ENCODE measurements around the gene NELFB. TPM values are rescaled to one million over a fixed set of nuclear protein-coding genes. Genes with fewer than 3 reads are reported as not detected.

The NELFB gene
- total and polyA plus RNA-seq, 2 experiments from 2014 or later, result 73.3 to 78.2 TPM

GRCh38 chr9:137271696-137272076 lies 16.6 kb downstream of the NELFB start:
- DNase-seq (ENCODE audit: low read depth in 1 of 2, low spot score in 1 of 2), result no peak
- H3K4me3 ChIP-seq, result no peak overlapping the region
- no peaks in the 10 kb centered on the region for H3K9me3 ChIP-seq (ENCODE audit: low read depth)
- no peaks in the 10 kb centered on the region for H3K27me3 ChIP-seq
- peaks cover 11% of the 10 kb centered on the region for H3K4me1 ChIP-seq (ENCODE audit: low read depth)
- H3K27ac ChIP-seq, result peak overlapping the region; percentile 10
- TF ChIP-seq CTCF (IDR thresholded peaks at IDR 0.05; ENCODE audit: low read depth, low read length), result no peak
- H3K36me3 ChIP-seq, result peaks cover 12% of the 10 kb centered on the region

- H3K27me3 ChIP-seq, result no peaks in the 10 kb centered on the region
- H3K4me3 ChIP-seq, result no peak overlapping the region
- H3K9me3 ChIP-seq (ENCODE audit: low read depth), result no peaks in the 10 kb centered on the region
- DNase-seq (ENCODE audit: low read depth in 1 of 2, low spot score in 1 of 2), result no peak
- no peak for TF ChIP-seq CTCF (IDR thresholded peaks at IDR 0.05; ENCODE audit: low read depth, low read length)
- H3K4me1 ChIP-seq (ENCODE audit: low read depth), result peaks cover 19% of the 10 kb centered on the region
- no peak overlapping the region for H3K27ac ChIP-seq
- peaks cover 9% of the 10 kb centered on the region for H3K36me3 ChIP-seq
These were observed 17.3 kb downstream of the NELFB start for GRCh38 chr9:137272241-137273094.

GRCh38 chr9:137273095-137273490 lies 18.0 kb downstream of the NELFB start:
- TF ChIP-seq CTCF (IDR thresholded peaks at IDR 0.05; ENCODE audit: low read depth, low read length), result no peak
- Histone ChIP-seq H3K9me3 (ENCODE audit: low read depth) (no peaks in the 10 kb centered on the region), H3K27me3 (no peaks in the 10 kb centered on the region), H3K4me1 (ENCODE audit: low read depth) (peaks cover 25% of the 10 kb centered on the region), H3K36me3 (peaks cover 9% of the 10 kb centered on the region), H3K4me3 (no peak overlapping the region), H3K27ac (no peak overlapping the region)
- no peak for DNase-seq (ENCODE audit: low read depth in 1 of 2, low spot score in 1 of 2)

GRCh38 chr9:137273611-137274320 lies 18.6 kb downstream of the NELFB start:
- Histone ChIP-seq H3K4me3 (no peak overlapping the region), H3K9me3 (ENCODE audit: low read depth) (no peaks in the 10 kb centered on the region), H3K27ac (peak overlapping the region; percentile 13), H3K27me3 (no peaks in the 10 kb centered on the region), H3K4me1 (ENCODE audit: low read depth) (peaks cover 29% of the 10 kb centered on the region), H3K36me3 (peaks cover 8% of the 10 kb centered on the region)
- no peak for TF ChIP-seq CTCF (IDR thresholded peaks at IDR 0.05; ENCODE audit: low read depth, low read length)
- DNase-seq (ENCODE audit: low read depth in 1 of 2, low spot score in 1 of 2), result no peak

- no peaks in the 10 kb centered on the region for H3K9me3 ChIP-seq (ENCODE audit: low read depth)
- H3K4me3 ChIP-seq, result no peak overlapping the region
- peaks cover 9% of the 10 kb centered on the region for H3K36me3 ChIP-seq
- peaks cover 29% of the 10 kb centered on the region for H3K4me1 ChIP-seq (ENCODE audit: low read depth)
- no peak for DNase-seq (ENCODE audit: low read depth in 1 of 2, low spot score in 1 of 2)
- H3K27ac ChIP-seq, result peak overlapping the region; percentile 98
- H3K27me3 ChIP-seq, result no peaks in the 10 kb centered on the region
- TF ChIP-seq CTCF (IDR thresholded peaks at IDR 0.05; ENCODE audit: low read depth, low read length), result no peak
These were observed 20.1 kb downstream of the NELFB start for GRCh38 chr9:137275203-137275587.
